ENCODE data around the gene WDR41.
"Not testable (repeated sequence)": the region's sequence is repeated elsewhere in the genome, so short reads cannot be mapped to it uniquely, and the experiment has no call there.

Gene WDR41, protein sequence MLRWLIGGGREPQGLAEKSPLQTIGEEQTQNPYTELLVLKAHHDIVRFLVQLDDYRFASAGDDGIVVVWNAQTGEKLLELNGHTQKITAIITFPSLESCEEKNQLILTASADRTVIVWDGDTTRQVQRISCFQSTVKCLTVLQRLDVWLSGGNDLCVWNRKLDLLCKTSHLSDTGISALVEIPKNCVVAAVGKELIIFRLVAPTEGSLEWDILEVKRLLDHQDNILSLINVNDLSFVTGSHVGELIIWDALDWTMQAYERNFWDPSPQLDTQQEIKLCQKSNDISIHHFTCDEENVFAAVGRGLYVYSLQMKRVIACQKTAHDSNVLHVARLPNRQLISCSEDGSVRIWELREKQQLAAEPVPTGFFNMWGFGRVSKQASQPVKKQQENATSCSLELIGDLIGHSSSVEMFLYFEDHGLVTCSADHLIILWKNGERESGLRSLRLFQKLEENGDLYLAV

DNA sequence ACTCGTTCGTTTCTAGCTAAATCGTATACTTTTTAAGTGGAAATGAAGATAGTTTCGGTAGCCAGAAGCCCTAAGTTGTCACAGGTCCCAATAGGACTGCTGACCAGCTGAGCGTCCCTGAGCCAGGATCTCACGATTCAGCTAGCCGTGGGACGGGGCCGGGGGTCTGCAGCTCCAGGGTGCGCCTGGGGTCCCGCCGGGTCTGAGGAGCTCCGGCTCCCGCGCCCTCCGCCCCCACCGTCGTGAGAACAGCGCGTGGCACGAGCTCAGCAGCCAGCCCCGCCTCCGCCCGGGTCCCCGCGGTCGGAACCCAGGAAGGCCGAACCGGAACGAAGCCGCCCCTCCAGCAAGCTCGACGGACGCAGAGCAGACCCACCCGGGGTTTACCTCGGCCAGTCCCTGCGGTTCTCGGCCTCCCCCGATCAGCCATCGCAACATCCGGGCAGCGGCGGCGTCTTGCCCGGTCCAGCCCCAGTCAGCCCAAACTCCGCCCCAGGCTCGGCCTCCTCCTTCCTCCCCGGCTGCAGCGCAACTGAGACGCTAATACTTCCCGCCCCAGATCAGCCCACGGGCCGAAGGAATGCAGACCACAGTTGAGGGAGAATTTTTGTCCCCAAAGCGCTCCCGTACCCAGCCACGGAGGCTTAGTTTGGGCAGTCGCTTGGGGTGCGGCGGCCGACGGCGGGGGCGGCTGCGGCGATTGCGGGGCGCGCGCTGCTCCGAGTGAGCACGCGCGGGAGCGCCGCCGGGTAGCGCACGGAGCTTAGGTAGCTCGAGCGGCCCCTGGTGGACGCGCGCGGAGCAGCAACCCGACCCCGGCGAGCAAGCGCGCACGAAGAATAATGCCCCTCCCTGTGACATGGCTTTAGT lies at the start of gene WDR41:
TSS of gene WDR41 (minus strand) at position 534 of the 870 bp plus-strand sequence. CDS start at position 438, 96 bp downstream.
- DNase-seq (ENCODE audit: low read depth in 2 of 2): peak; percentile 72 to 81

GRCh38 chr5:77531297-77531696 lies 39.2 kb upstream of the WDR41 start:
- DNase-seq (ENCODE audit: low read depth in 2 of 2): no peak

GRCh38 chr5:77518304-77518703 lies 26.2 kb upstream of the WDR41 start:
- DNase-seq (ENCODE audit: low read depth in 2 of 2): no peak

GRCh38 chr5:77514457-77514856 lies 22.3 kb upstream of the WDR41 start:
- DNase-seq (ENCODE audit: low read depth in 2 of 2): no peak

GRCh38 chr5:77513321-77513720 lies 21.2 kb upstream of the WDR41 start:
- DNase-seq (ENCODE audit: low read depth in 2 of 2): no peak

DNA sequence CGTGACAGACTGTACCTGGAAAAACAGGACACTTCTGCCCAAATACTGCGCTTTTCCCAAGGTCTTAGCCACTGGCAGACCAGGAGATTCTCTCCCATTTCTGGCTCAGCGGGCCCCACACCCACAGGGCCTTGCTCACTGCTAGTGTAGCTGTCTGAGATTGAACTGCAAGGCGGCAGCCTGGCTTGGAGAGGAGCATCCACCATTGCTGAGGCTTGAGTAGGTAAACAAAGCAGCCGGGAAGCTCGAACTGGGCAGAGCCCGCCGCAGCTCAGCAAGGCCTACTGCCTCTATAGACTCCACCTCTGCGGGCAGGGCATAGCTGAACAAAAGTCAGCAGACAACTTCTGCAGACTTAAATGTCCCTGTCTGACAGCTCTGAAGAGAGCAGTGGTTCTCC lies 9.0 kb upstream of the WDR41 start:
- DNase-seq (ENCODE audit: low read depth in 2 of 2): not testable (repeated sequence)

GRCh38 chr5:77499973-77500372 lies 7.9 kb upstream of the WDR41 start:
- DNase-seq (ENCODE audit: low read depth in 2 of 2): no peak

DNA sequence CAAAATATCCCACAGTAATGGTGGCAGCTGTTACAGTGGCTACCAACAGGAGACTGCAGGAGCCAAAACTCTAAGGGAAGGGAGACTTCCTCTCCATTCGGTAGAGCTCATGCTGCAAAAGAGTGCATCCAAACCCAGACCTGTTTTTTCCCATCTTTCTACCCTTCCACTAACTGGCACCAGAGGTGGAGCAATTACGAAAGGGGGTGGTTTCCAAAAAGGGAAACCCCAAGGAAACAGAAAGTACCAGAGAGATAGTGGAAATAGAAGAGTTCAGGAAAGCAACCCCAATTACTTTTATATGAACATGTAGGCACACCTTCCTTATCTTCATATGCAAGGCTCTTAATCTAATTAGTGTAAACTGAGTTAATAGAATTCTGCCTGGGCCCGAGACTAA lies 7.3 kb upstream of the WDR41 start:
- DNase-seq (ENCODE audit: low read depth in 2 of 2): no peak

GRCh38 chr5:77498952-77499351 lies 6.8 kb upstream of the WDR41 start:
- no peak for DNase-seq (ENCODE audit: low read depth in 2 of 2)

- DNase-seq (ENCODE audit: low read depth in 2 of 2): no peak
These were observed 2.8 kb upstream of the WDR41 start for GRCh38 chr5:77494935-77495334.

DNA sequence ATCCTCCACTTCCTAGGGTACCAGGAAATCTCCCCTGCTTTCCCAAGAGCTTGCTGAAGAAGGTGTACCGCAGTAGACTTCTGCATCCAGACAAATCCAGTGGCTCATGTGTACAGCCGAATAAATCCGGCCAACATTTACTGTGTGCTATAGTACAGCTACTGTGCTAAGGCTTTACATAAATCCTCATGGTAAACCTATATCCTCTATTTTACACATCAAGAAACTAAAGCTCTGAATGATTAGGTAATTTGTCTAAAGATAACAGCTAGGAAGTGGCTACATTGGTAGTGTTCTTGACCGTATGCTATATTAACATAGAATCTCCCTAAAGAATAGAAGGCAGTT lies 511 bp upstream of the WDR41 start:
- DNase-seq (ENCODE audit: low read depth in 2 of 2): no peak

DNA sequence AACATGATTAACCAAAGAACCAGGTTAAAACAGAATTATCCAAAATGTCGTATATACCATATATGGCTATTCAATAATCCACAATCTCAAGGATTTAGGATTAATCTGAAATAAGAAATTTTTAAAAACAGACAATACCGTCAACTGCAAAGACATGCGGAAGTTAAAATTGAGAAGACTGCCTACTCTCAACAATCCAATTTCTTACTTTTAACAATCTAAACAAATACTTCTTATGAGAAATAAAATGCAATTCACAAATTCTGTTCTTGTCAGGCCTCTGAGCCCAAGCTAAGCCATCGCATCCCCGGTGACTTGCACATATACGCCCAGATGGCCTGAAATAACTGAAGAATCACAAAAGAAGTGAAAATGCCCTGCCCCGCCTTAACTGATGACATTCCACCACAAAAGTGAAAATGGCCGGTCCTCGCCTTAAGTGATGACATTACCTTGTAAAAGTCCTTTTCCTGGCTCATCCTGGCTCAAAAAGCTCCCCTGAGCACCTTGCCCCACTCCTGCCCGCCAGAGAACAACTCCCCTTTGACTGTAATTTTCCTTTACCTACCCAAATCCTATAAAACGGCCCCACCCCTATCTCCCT lies 1.3 kb downstream of the WDR41 start:
- not testable (repeated sequence) for DNase-seq (ENCODE audit: low read depth in 2 of 2)

GRCh38 chr5:77486344-77486962 lies 5.7 kb downstream of the WDR41 start:
- no peak for DNase-seq (ENCODE audit: low read depth in 2 of 2)

- DNase-seq (ENCODE audit: low read depth in 2 of 2): no peak
These were observed 8.4 kb downstream of the WDR41 start for GRCh38 chr5:77483682-77484081.

DNA sequence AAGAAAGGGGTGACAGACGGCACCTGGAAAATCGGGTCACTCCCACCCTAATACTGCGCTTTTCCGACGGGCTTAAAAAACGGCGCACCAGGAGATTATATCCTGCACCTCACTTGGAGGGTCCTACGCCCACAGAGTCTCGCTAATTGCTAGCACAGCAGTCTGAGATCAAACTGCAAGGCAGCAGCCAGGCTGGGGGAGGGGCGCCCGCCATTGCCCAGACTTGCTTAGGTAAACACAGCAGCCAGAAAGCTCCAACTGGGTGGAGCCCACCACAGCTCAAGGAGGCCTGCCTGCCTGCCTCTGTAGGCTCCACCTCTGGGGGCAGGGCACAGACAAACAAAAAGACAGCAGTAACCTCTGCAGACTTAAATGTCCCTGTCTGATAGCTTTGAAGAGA lies 17.1 kb downstream of the WDR41 start:
- DNase-seq (ENCODE audit: low read depth in 2 of 2): not testable (repeated sequence)

GRCh38 chr5:77468875-77469274 lies 23.2 kb downstream of the WDR41 start:
- DNase-seq (ENCODE audit: low read depth in 2 of 2): not testable (repeated sequence)

DNA sequence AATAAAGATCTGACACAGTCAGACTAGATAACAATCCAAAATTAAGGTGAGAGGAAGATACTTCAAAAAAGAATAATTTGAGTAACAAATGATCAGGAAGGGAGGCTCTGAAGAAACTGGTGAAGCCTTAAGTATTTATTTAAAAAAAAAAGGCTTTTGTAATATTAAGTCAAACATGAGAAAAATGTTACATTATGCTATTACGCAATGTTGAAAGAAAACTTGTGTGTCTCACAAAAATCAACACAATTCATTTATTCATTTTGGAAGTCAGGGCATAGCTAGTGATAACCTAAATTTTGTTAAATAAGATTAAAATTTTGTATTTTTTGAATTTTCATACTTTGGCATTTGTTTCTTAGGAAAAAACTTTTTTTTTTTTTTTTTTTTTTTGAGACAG lies 28.2 kb downstream of the WDR41 start:
- no peak for DNase-seq (ENCODE audit: low read depth in 2 of 2)

DNA sequence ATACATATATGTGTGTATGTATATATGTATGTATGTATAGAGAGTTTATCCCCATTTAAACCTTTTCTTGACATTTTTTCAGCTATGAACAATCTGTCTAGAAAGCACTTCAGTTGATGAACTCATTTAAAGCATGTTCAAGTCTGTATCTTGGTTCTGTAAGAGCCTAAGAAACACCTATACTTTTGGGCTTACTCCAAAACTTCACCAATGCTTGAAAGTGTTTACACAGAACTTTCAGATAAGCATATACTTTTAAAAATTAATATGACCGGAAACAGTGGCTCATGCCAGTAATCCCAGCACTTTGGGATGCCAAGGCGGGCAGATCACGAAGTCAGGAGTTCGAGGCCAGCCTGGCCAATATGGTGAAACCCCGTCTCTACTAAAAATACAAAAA lies 30.8 kb downstream of the WDR41 start:
- DNase-seq (ENCODE audit: low read depth in 2 of 2): no peak

- DNase-seq (ENCODE audit: low read depth in 2 of 2): no peak
These were observed 38.0 kb downstream of the WDR41 start for GRCh38 chr5:77454123-77454522.

- no peak for DNase-seq (ENCODE audit: low read depth in 2 of 2)
These were observed 39.8 kb downstream of the WDR41 start for GRCh38 chr5:77452351-77452750.

DNA sequence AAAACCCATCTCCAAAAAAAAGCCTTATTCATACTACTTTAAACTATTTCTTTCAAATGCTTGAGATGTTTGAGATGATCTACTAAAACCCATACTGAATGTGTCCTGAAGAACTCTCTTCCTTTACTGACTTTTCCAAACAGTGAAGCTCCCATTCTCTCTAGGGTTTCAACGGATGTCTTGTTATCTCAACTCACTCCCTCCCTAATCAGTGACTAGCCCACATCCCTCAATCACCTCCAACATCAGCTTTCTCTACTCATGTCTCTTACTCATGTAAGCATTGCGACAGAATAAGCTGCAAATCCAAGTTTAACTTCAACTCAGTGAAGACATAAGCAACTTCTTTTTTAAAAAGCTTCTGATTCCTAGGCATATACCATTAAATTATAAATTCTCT lies 42.1 kb downstream of the WDR41 start:
- DNase-seq (ENCODE audit: low read depth in 2 of 2): no peak

- DNase-seq (ENCODE audit: low read depth in 2 of 2): no peak
These were observed 42.8 kb downstream of the WDR41 start for GRCh38 chr5:77449277-77449676.

Data from stimulated activated CD4-positive, alpha-beta T cell treated with anti-CD3 and anti-CD28 coated beads, Interleukin-12 subunit alpha, Interleukin-12 subunit beta, amount 100 ng/mL, for 24 hours (primary cell).